Lower lobe of right lung (tissue), 2 donors: ENCODE results near the gene RAB3IL1. TPM values are rescaled to one million over a fixed set of nuclear protein-coding genes. Genes with fewer than 3 reads are reported as not detected.

ENCODE experiments used
- ATAC-seq, 2 donors: fragments of 200-7000 bp; cut with Tn5 transposase; one replicate each; pipeline ENCODE4 v1.9.1; 2020 to 2022; ENCODE audit warnings: mild to moderate bottlenecking in 2 of 2, moderate library complexity in 2 of 2
- DNase-seq: peaks from one replicate; pipeline ENCODE4 v3.0.0-alpha.2; 2020
- H3K27ac ChIP-seq: fragments of 200-600 bp; one replicate; pipeline ENCODE4 v1.8.0; 2022
- H3K27me3 ChIP-seq: fragments of 200-600 bp; one replicate; pipeline ENCODE4 v1.8.0; 2022; ENCODE audit warnings: low read depth
- H3K36me3 ChIP-seq: fragments of 200-600 bp; one replicate; pipeline ENCODE4 v1.8.0; 2022; ENCODE audit warnings: mild to moderate bottlenecking
- H3K4me1 ChIP-seq: fragments of 200-600 bp; one replicate; pipeline ENCODE4 v1.8.0; 2022
- H3K4me3 ChIP-seq: fragments of 200-600 bp; one replicate; pipeline ENCODE4 v1.8.0; 2022; ENCODE audit warnings: mild to moderate bottlenecking
- H3K9me3 ChIP-seq: fragments of 200-600 bp; one replicate; pipeline ENCODE4 v1.8.0; 2022
- intact Hi-C: fragments of 100-400 bp; cut with DNase I; formaldehyde crosslinking; loops from one replicate; pipeline ENCODE4 v1.11.0; 2022
- total RNA-seq: library from RNA; stranded (reverse); fragmentation: NEBNext Ultra II Directional; extraction: Animal tissue kit (Norgen Biotek cat#: 25700); gene quantifications from one replicate; pipeline ENCODE4 v1.2.1, GENCODE V29; 2021
- TF ChIP-seq, protein P1 (sequence below): fragments of 200-600 bp; IDR thresholded peaks from one replicate; pipeline ENCODE4 v1.8.0; 2022; ENCODE audit warnings: antibody characterized with exemption, mild to moderate bottlenecking
- donor health status: DM: no; HTN: yes; CAD: no; lungs with severe emphysema.

RAB3IL1 gene
- total RNA-seq, 1 donor from 2014 or later: 11.4 TPM

DNA sequence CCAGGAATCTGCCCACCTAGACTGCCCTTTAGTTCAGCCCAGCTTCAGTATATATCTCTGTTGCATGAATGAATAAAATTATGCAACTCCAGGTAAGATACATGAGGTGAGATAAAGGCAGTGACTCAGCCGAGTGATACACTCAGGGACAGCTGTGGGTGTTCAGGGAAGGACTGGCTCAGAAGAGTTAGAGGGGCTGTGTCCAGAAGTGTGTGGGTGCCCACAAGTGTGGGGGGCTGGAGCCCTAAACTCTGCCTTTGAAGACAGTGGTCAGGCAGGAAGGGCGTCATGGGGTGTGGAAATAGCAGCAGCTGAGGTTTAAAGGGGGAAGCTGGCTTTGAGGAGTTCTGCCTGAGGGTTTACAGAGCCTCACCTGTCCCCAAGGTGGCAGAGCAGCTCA is 41.7 kb upstream of the RAB3IL1 start:
- peaks cover 62% of the 10 kb centered on the region for H3K4me1 ChIP-seq
- H3K9me3 ChIP-seq: no peaks in the 10 kb centered on the region
- peaks cover 10% of the 10 kb centered on the region for H3K27me3 ChIP-seq
- no peak overlapping the region for H3K4me3 ChIP-seq
- TF ChIP-seq, protein P1, sequence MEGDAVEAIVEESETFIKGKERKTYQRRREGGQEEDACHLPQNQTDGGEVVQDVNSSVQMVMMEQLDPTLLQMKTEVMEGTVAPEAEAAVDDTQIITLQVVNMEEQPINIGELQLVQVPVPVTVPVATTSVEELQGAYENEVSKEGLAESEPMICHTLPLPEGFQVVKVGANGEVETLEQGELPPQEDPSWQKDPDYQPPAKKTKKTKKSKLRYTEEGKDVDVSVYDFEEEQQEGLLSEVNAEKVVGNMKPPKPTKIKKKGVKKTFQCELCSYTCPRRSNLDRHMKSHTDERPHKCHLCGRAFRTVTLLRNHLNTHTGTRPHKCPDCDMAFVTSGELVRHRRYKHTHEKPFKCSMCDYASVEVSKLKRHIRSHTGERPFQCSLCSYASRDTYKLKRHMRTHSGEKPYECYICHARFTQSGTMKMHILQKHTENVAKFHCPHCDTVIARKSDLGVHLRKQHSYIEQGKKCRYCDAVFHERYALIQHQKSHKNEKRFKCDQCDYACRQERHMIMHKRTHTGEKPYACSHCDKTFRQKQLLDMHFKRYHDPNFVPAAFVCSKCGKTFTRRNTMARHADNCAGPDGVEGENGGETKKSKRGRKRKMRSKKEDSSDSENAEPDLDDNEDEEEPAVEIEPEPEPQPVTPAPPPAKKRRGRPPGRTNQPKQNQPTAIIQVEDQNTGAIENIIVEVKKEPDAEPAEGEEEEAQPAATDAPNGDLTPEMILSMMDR: no peak
- no peak overlapping the region for H3K27ac ChIP-seq
- DNase-seq (no peak), ATAC-seq (no peak)
- H3K36me3 ChIP-seq: peaks cover 28% of the 10 kb centered on the region
- intact Hi-C loops: no loop called here

DNA sequence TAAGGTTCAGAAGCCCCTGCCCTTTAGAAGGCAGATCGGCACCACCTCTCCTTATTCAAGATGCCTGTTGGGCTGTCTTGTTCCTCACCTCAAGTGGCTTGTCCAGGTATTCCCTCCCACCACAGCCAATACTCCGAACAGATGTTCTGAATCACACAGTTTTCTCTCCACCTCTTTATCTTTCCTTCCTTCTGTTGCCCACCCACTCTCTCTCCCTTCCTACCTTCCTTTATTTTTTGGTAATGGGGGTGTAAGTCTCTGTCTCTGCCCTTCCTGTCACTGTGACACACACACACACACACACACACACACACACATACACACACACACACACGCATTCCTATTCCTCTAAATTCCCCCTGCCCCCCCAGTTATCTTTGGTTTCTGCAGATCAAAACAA is 41.2 kb upstream of the RAB3IL1 start:
- no peak for ATAC-seq
- TF ChIP-seq, protein P1: no peak
- intact Hi-C loops: no loop called here
- H3K4me3 ChIP-seq: no peak overlapping the region
- DNase-seq: no peak
- H3K4me1 ChIP-seq: peaks cover 57% of the 10 kb centered on the region
- peaks cover 10% of the 10 kb centered on the region for H3K27me3 ChIP-seq
- H3K36me3 ChIP-seq: peaks cover 23% of the 10 kb centered on the region
- H3K27ac ChIP-seq: no peak overlapping the region
- no peaks in the 10 kb centered on the region for H3K9me3 ChIP-seq

DNA sequence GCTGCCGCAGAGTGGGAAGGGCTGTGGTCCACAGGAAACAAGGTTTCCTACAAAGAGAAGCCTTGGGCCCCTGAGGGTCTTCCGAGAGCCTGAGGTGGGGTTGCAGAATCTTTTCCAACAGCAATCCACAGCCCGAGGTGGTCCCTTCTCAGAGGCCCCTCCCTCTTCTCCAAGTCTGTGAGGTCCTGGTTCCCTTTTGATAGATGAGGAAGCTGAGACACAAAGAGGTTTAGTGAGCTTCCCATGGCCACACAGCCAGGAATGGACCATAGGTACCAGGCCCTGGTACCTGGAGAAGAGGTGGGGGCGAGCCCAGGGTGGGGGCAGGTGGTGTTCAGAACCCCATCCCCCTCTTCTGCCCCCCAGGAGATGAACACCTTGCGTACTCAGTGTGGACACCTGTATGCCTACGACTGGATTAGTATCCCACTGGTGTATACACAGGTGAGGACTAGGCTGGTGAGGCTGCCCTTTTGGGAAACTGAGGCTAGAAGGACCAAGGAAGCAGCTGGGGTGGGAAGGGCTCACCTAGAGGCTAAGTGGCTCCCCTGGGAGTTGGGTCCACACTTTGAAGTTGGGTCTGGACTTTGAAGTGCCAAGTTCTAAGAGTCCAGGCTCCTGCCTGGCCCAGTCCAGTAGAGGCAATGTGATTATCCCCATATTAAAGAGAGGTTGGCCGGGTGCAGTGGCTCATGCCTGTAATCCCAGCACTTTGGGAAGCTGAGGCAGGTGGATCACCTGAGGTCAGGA is 39.8 kb upstream of the RAB3IL1 start:
- peaks cover 13% of the 10 kb centered on the region for H3K36me3 ChIP-seq
- H3K4me3 ChIP-seq: peak overlapping the region; percentile 57
- H3K27me3 ChIP-seq: peaks cover 10% of the 10 kb centered on the region
- H3K27ac ChIP-seq: no peak overlapping the region
- no peaks in the 10 kb centered on the region for H3K9me3 ChIP-seq
- TF ChIP-seq, protein P1: no peak
- no peak for ATAC-seq
- intact Hi-C loops: no loop called here
- peaks cover 43% of the 10 kb centered on the region for H3K4me1 ChIP-seq
- DNase-seq: no peak

DNA sequence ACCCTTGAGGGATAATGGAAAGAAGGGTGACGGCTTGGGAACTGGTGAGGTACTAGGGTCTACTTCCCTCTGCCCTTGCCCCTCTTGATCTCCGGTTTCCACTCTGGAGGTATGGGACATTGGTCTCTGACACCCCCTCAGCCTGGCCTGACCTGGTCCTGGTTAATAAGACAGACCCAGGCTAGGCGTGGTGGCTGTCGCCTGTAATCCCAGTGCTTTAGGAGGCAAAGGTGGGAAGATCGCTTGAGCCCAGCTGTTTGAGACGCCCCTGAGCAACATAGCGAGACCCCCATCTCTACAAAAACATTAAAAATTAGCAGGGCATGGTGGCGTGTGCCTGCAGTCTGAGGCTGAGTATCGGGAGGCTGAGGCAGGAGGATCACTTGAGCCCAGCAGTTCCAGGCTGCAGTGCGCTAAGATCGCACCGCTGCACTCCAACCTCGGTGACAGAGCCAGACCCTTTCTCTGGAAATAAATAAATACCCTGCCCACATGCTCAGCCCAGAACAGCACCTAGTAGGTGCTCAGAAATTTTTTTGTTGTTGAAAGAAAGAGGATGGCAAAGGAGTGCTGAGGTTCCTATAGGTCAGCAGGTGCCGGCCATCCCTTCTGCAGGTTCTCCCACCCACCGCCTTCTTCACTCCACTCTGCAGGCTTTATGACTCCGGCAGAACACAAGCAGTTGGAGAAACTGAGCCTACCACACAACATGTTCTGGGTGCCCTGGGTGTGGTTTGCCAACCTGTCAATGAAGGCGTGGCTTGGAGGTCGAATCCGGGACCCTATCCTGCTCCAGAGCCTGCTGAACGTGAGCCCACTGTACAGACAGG is 39.0 kb upstream of the RAB3IL1 start:
- DNase-seq (no peak), ATAC-seq (no peak)
- H3K4me3 ChIP-seq: peak overlapping the region; percentile 57
- peaks cover 13% of the 10 kb centered on the region for H3K36me3 ChIP-seq
- H3K4me1 ChIP-seq: peaks cover 35% of the 10 kb centered on the region
- TF ChIP-seq, protein P1: no peak
- peak overlapping the region; percentile 90 for H3K27ac ChIP-seq
- H3K27me3 ChIP-seq: peaks cover 10% of the 10 kb centered on the region
- no peaks in the 10 kb centered on the region for H3K9me3 ChIP-seq
- intact Hi-C loops: no loop called here

DNA sequence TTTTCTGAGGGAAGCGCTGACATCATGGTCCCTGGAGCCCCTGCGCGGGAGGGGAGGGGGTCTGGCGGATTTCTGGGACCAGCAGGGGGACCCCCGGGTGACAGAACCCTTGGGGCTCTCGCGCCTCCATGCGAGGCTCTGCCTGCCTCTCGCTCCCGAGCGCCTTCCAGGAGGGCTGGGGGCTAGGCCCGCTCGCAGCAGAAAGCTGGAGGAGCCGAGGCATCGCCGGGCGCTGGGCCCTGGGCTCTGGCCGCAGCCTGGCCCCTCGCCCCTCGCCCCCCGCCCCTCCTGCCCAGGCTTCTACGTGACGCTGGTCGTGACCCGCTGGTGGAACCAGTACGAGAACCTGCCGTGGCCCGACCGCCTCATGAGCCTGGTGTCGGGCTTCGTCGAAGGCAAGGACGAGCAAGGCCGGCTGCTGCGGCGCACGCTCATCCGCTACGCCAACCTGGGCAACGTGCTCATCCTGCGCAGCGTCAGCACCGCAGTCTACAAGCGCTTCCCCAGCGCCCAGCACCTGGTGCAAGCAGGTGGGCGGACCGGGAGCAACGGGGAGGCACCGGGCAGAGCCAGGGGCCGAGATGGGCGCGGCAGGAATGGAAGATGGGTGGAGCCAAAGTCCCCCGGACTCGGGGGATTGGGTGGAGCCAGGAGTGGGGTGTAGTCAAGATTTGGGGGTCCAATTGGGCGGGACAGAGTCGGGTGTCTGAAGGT is 38.2 kb upstream of the RAB3IL1 start:
- ATAC-seq (peak; percentile 57 to 61), DNase-seq (peak; percentile 74)
- H3K4me3 ChIP-seq: peak overlapping the region; percentile 57
- intact Hi-C loops: no loop called here
- peaks cover 27% of the 10 kb centered on the region for H3K4me1 ChIP-seq
- H3K27me3 ChIP-seq: peaks cover 10% of the 10 kb centered on the region
- H3K36me3 ChIP-seq: peaks cover 13% of the 10 kb centered on the region
- H3K27ac ChIP-seq: peak overlapping the region; percentile 90
- TF ChIP-seq, protein P1: no peak
- H3K9me3 ChIP-seq: no peaks in the 10 kb centered on the region
